NCI-H748 (cell line): ENCODE data around the gene SHROOM1.
"Not testable (repeated sequence)": the region's sequence is repeated elsewhere in the genome, so short reads cannot be mapped to it uniquely, and the experiment has no call there.

Experiments used
- DNase-seq: peaks from one replicate; lab custom pipeline; 2025; ENCODE audit not compliant: unreplicated experiment; lab: John Stamatoyannopoulos, UW

Gene SHROOM1

DNA sequence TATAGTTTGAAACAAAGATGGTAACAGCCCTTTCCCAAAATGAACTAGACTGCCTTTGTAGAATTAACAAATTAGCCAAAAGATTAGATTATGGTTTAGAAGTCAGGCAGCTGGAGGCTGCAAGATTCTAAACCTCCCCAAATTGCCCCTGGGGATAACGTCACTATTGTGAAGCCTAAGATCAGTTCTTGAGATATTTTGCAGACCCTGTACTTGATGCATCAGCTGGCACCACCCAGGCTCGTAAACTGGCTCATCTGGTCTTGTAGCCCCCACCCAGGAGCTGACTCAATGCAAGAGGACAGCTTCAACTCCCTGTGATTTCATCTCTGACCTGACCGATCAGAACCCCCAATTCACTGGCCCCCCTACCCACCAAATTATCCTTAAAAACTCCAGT, 21.6 kb downstream of the SHROOM1 start:
- no peak for DNase-seq

DNA sequence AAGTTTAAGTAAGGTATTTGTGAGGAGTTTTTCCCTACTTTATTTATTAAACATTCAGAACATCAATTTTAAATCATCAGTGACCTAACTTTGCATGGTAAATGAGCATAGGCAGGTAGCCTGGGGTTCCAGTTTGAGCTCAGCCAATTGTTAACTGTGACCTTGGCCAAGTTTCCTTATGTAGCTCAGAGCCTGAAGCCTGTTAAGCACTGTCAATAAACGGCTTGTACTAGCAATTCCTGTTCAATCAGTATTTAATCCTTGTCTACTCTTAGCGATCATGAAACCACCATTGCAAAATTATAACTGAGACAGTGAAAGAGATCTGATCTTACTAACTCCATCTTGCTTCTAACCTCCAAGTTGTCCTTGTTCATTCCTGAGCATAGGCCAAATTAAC, 22.0 kb downstream of the SHROOM1 start:
- DNase-seq: no peak

DNA sequence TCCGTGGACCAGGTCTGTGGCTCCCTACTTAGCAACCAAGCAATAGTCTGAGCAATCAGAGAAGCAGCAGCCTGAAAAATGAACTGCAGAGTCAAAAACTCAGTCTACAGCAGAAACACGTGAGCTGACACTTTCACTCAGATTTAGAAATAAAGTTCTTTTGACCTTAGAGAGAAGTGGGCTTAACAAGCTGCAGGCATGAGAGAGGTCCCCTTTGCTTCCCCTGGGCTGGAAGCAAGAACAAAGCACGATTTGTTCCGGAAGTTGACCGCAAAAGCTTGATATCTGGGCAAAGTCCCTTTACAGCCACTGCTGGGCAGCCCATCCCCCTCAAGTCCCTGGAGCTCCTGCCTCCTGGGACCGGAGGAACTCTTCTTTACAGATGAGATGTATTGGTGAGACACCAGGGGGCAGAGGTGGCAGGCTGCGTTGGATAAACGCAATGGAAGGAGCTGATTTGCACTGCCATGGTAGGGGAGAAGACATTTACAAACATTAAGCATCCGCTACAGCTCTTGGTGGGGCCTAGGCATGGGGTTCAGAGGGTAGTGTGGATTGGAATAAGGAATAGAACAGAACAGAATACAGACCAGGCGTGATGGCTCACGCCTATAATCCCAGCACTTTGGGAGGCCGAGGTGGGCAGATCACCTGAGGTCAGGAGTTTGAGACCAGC, 23.1 kb downstream of the SHROOM1 start:
- DNase-seq: no peak

DNA sequence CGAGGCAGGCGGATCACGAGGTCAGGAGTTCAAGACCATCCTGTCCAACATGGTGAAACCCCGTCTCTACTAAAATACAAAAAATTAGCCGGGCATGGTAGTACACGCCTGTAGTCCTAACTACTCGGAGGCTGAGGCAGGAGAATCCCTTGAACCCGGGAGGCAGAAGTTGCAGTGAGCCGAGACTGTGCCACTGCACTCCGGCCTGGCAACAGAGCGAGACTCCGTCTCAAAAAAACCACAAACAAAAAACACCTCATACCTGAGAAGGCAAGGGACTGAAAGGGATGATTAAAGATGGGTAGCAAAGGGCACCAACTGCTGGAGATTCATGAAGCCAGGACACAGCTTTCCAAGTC, 23.7 kb downstream of the SHROOM1 start:
- DNase-seq: not testable (repeated sequence)

DNA sequence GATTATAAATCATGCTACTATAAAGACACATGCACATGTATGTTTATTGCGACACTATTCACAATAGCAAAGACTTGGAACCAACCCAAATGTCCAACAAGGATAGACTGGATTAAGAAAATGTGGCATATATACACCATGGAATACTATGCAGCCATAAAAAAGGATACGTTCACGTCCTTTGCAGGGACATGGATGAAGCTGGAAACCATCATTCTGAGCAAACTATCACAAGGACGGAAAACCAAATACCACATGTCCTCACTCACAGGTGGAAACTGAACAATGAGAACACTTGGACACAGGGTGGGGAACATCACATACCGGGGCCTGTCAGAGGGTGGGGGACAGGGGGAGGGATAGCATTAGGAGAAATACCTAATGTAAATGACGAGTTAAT, 24.6 kb downstream of the SHROOM1 start:
- DNase-seq: not testable (repeated sequence)

DNA sequence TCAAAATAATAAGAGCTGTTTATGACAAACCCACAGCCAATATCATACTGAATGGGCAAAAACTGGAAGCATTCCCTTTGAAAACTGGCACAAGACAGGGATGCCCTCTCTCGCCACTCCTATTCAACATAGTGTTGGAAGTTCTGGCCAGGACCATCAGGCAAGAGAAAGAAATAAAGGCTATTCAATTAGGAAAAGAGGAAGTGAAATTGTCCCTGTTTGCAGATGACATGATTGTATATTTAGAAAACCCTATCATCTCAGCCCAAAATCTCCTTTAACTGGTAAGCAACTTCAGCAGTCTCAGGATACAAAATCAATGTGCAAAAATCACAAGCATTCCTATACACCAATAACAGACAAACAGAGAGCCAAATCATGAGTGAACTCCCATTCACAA, 26.2 kb downstream of the SHROOM1 start:
- not testable (repeated sequence) for DNase-seq

DNA sequence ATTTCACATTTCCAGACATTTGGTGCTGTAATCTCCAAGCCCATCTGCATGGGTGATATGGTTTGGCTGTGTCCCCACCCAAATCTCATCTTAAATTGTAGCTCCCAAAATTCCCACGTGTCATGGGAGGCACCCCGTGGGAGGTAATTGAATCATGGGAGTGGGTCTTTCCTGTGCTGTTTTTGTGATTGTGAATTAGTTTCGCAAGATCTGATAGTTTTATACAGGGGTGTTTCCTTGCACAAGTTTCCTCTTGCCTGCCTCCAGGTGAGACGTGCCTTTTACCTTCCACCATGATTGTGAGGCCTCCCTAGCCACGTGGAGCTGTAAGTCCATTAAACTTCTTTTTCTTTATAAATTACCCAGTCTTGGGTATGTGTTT, 27.8 kb downstream of the SHROOM1 start:
- DNase-seq: not testable (repeated sequence)

DNA sequence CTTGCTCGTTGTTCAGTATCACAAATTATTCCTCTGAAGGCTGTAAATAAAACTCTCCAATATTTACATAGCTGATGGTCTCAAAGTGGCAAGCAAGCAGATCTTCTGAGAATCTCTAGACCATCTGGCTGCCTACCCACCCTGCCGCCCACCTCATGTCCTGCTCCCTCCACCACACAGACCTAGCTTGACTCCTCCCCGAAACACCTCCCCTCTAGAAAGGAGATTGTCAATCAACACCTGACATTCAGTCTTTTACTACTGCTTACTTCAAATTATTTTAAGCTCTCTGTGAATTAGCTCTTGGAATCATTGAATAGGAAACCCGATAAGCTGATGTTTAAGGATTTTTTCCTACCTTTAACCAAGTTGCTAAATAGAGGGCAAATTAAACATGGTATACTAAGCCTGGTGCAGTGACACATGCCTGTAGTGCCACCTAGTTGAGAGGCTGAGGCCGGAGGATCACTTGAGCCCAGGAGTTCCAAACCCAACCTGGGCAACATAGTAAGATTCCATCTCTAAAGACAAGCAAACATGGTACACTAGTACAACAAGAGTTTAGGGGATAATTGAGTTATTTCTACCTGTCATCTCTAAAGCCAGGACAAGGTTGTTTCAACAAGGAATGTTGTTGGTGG, 28.3 kb downstream of the SHROOM1 start:
- DNase-seq: no peak

DNA sequence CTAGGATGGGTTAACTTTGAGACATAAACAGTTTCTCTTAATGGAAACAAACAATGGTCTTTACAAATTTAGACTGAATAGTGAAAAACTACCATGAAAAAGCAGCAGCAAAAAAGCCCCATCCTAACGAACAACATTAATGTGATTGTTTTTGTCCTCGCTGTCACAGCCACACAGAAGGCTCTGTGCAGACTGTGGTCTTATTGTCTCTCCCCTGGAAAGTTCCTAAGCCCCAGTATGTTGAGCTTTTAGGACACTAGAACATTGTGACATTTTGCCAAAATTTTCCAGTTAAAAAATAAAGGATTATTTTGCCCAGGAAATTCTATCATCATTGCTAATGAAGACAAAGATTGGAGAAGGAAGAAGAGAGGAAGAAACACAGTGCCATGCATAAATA, 29.9 kb downstream of the SHROOM1 start:
- no peak for DNase-seq

DNA sequence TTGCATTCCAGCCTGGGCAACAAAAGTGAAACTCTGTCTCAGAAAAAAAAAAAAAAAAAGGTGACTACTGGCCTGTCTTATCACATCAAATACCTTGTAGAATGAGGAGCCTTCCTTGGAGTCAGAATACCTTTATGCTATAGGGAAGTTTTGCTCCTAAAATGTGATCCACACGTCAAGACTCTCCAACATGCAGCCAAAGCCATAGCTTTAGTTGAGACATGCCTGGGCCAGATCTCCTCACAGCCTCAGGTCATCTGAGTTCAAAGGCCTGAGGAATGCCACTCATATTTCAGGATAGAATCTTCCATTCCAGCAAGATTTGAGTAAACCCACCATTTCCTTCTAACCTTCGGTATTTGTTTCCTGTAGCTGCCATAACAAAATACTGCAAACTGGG, 31.1 kb downstream of the SHROOM1 start:
- no peak for DNase-seq

DNA sequence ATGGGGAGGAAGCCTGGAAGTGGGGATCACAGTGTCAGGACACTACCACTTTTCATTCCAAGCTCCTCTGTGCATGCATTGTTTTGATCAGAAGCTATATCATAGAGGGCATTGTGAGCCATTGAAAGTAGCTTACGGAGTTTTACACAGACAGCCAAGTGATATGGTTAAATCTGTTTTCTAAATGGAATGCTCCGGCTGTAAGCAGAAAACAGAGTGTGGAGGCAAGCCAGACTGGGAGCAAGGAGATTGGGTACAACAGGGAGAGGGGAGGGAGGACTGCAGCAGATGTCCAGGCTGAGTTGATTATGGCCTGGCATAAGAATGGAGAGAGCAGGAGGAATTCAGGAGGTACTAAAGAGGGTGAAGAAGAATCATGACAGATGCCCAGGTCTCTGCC, 32.8 kb downstream of the SHROOM1 start:
- no peak for DNase-seq

DNA sequence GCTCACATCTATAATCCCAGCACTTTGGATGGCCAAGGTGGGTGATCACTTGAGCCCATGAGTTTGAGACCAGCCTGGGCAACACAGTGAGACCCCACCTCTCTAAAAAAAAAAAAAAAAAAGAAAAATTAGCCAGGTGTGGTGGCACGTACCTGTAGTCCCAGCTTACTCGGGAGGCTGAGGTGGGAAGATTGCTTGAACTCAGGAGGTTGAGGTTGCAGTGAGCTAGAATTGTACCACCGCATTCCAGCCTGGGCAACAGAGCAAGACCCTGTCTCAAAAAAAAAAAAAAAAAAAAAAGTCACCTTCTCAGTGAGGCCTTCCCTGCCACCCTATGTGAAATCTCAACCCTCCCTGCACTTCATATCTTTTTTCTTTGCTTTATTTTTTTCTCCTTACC, 39.4 kb downstream of the SHROOM1 start:
- DNase-seq: no peak

DNA sequence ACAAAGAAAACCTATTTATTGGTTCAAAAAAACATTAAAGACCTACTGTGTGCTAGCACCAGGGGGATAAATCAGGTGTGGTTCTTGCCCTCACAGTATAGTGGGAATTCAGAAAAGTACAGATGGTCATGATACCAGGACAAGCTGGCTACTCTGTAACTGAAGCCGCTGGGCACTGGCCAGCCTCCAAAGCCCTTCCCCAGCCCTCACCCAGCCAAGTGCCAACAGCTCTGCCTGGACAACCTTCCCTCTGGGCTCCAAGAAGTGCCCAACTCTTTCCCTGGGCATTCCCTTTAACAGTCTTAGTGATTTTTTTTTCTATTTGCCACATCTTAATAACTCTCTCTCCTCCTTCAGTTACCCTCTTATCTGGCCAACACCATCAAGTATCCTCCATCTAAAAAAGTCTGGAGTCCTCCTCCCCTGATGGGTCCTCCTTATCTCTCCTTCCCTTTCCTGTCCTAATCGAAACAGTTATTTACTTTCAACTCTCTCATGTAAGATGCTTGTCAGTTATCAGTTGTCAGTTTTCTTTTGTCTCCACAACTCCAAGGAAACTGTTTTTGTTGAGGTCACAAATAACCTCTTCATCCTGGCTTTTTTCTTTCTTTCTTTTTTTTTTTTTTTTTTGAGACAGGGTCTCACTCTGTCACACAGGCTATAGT, 40.1 kb downstream of the SHROOM1 start:
- no peak for DNase-seq

DNA sequence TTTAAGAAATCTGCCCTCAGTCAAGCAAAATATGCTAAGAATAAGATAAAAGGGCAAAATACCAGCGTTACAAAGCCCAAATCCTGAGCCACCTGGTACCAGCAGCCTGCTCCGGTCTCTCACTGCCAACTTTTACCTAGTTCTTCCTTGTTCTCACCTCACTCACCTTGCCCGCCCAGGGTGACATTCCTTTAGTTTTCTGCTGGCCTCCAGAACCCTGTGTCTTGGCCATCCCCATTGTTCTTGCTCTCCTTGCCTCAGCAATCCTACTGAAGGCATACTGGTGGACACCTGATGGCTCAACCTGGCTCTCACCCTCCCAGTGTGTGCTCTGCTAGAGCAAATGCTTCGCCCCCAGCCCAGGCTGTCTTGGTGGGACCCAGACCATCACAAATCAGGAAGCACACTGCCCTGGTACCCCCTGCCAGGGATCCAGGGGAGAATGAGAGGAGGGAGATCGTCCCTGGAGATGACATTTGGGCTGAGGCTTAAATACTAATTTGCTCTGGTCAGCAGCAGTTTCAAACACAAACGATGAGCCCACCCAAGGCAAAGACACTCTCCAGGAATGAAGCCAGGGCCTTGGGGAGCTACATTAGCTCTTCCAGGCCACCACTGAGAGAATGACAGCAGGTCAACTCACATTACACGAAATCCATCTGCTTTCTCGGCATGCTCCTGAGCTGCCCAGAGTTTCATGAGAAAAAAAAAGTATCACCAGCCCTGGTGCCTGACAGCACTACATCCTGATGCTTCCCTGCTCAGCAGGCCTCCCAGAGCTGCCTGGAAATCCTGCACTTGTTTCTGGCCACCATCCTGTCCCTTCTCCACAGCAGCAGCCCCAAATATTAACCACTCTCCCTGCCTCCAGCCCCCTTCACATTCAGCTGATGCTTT, 41.2 kb downstream of the SHROOM1 start:
- DNase-seq: no peak

DNA sequence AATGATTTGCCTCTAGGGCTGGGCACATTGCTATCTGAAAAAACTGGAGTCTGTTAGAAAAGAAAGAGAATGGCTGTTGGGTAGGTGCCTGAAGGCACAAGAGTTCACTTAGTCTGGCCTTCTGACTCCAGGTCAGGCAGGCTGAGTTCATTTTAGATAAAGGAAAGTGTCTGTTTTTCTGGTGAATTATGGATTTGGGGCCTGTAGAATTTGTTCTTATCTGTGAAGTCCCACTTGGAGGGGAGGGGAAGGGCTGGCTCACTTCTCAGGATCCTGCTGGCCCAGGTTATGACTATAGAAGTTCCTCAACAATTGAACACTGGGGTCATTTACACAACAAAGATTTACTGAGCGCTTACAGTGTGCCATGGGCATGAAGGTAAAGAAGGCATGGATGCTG, 41.9 kb downstream of the SHROOM1 start:
- no peak for DNase-seq

DNA sequence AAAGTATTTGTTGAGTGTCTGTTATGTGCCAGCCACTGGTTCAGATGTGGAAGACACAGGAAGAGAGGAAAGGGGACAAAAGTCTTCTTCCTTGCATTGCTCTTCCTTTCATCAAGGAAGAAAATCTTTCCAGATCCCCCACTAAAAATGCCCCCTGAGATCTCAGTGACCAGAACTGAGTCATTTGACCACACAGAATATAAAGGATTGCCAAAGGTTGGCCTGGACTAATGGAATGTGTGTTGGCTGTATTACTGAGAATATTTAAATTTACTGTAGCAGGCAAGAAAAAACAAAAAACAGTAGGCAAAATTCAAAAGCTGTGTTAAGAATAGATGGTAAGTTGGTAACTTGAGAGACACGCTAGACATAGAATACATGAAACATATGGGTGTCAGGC, 43.4 kb downstream of the SHROOM1 start:
- no peak for DNase-seq

DNA sequence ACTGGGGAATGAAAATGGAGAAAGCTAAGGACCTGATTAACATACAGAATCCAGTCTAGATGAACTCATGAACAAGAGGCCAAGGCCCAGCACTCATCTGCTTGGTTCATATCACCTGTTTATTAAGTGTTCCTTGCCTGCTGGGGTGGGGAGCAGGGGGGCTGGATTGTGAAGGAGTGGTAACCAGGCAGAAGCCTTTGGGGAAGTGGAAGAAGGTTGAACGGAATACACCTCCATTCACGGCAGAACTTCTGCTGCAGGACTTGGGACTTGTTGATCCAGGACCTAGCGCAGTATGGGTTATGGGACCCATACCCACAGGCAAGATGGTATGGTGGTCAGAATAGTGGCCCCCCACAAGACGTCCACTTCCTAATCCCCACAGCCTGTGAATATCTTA, 44.6 kb downstream of the SHROOM1 start:
- no peak for DNase-seq

DNA sequence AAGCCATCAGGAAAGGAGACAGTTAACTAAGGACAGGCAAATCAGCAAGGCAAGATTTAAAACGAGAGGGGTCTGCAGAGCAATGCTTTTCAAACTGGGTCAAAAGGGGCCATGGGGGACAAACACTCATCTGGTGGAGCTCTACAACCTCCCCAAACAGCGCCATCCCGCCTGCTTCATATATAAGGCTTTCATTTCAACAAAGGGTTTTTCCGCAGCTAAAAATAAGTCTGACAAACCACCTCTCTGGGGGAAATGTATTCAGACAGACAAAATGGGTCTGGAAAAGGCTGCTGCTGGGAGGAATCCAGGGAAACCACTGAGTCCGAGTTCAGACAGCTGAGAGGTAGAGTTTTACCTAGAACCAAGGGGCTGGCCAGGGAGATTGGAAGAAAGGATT, 45.1 kb downstream of the SHROOM1 start:
- DNase-seq: no peak

DNA sequence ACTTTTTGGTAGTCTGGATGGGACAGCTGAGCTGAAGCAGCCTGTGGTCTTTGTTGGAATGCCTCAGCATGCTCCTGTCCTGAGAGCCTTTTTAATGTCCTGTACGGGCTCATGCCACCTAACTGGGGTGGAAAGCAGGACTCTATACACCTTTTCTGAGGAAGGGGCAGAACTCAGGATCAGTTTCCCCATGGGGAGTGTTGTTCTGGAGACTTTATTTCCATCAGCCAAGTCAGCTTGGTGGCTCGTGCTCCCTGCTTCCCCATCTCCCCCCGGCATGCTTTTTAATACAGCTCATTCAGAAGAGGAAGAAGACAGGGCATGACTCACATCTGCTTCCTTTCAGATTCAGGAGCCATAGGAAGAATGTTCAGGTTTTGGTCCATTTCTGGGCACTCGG, 48.3 kb downstream of the SHROOM1 start:
- no peak for DNase-seq

DNA sequence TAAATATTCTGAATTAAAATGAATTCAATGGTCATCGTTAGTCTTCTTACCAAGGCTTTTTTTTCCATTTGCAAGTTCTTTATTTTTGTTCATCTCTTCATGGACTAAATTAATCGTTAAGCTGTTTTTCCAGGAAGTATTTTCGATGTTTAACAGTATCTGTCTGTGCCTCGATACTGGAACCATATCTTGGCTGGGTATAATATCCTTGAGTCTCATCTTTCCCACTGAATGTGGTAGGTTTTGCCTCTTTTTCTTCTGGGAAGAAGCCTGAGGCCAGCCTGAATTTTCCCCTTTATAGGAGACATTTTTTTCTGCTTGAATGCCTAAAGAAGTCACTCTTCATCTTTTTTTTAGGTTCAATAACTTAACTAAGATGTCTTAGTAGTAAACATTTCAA, 49.4 kb downstream of the SHROOM1 start:
- no peak for DNase-seq

DNA sequence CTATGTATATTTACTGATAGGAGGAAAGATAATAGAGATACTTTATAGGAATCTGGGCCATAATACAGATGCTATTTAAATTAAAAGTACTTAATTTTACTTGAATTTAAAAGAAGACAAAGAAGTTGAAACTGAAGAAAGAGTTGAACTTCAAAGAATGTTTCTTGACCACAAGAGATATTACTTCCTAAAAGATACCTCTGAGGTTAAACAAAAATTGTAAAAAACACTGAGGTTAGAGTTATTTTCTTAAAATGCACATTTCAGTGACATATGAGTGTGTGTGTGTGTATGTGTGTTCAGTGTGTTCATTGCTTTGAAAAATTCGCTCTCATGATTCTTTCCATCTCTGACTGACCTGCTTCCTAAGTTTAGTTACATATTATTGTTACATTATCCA, 49.9 kb downstream of the SHROOM1 start:
- no peak for DNase-seq

DNA sequence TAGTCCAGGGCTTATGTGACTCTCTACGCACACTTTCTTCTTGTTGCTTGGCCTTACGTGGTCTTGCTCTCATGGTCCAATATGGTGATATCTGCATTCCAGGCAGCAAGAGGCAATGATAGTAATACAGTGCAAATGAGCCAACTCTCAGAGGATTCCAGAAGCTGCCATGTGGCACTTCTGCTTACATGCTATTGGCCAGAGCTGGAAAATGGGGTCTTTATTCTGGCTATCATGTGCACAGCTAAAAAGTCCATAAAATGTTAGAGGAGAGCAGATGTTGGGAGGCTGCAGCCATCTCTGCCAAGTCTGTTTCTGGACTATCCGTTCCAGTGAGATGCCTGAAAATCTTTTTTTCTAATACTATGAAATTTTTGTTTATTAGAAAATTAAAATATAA, 50.5 kb downstream of the SHROOM1 start:
- DNase-seq: no peak
